ENCODE results near the gene CHST13. TPM values are rescaled to one million over a fixed set of nuclear protein-coding genes. Genes with fewer than 3 reads are reported as not detected.

The CHST13 gene
- total RNA-seq, 2 donors from 2014 or later: 0.22 to 1.6 TPM

DNA sequence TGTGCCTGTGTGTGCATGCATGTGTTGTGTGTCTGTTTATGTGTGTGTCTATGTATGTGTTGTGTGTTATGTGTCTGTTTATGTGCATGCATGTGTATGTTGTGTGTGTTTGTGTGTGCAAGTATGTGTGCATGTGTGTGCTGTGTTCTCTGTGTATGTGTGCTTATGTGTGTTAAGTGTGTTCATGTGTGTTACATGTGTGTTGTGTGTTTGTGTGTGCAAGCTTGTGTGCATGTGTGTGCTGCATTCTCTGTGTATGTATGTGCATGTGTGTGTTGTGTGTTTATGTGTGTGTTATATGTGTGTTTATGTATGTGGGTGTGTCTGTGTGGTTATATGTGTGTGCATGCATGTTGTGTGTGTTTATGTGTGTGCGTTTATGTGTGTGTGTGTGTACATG lies 21.3 kb upstream of the CHST13 start:
- Histone ChIP-seq H3K9ac (ENCODE audit: low read depth in 2 of 2, low read length in 2 of 2) (no peak overlapping the region), H3K9me3 (no peaks in the 10 kb centered on the region), H3K4me3 (no peak overlapping the region), H3K27me3 (no peaks in the 10 kb centered on the region), H3K36me3 (no peaks in the 10 kb centered on the region), H3K4me1 (no peaks in the 10 kb centered on the region), H3K27ac (no peak overlapping the region)
- no peak for TF ChIP-seq CTCF (IDR thresholded peaks at IDR 0.05)
- intact Hi-C loops (cut with DNase I): no loop called here
- no peak for DNase-seq

DNA sequence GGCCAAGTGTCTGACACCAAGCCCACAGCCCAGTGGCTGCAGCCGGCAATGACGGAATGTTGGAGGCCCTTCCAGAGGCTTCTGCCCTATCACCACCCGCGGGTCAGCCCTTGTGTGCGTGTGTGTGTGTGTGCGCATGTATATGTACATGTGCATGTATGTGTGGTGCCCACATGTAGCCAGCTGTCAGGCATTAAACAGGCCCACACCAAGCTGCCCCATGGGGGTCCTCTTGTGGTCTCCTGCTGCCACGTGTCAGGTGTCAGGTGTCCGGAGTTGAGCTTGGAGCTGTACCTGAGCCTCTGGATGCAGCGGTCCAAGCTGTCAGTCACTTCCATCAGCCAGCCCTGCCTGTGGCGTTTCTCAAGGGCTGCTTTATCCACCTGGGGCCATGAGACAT lies 20.3 kb upstream of the CHST13 start:
- intact Hi-C loops (cut with DNase I): no loop called here
- H3K9me3 ChIP-seq: no peaks in the 10 kb centered on the region
- no peaks in the 10 kb centered on the region for H3K27me3 ChIP-seq
- H3K4me3 ChIP-seq: no peak overlapping the region
- DNase-seq: no peak
- no peaks in the 10 kb centered on the region for H3K4me1 ChIP-seq
- H3K36me3 ChIP-seq: no peaks in the 10 kb centered on the region
- no peak overlapping the region for H3K27ac ChIP-seq
- H3K9ac ChIP-seq (ENCODE audit: low read depth in 2 of 2, low read length in 2 of 2): no peak overlapping the region
- TF ChIP-seq CTCF (IDR thresholded peaks at IDR 0.05): no peak

- H3K4me3 ChIP-seq: no peak overlapping the region
These were observed 16.1 kb upstream of the CHST13 start for GRCh38 chr3:126507886-126508285.

DNA sequence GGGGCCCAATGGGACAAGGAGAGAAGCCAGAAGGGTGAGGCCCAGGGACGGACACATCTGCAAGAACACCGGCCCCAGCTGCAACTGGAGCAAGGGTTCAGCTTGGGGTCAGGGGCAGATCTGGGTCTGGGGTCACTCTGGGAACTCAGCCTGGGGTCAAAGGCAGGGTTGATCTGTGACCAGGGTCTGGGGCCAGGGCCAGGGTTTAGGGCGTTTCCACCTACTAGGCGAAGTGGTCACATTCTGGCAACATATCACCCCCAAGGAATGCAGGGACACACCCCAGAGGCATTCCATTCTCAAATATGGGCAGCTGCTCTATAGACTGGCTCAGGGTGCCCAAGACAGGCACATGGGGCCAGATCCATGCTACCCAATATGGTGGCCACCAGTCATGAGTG lies 15.4 kb upstream of the CHST13 start:
- intact Hi-C loops (cut with DNase I): no loop called here
- Histone ChIP-seq H3K36me3 (no peaks in the 10 kb centered on the region), H3K27ac (no peak overlapping the region), H3K27me3 (no peaks in the 10 kb centered on the region), H3K9ac (ENCODE audit: low read depth in 2 of 2, low read length in 2 of 2) (no peak overlapping the region), H3K9me3 (no peaks in the 10 kb centered on the region), H3K4me1 (no peaks in the 10 kb centered on the region), H3K4me3 (no peak overlapping the region)
- no peak for TF ChIP-seq CTCF (IDR thresholded peaks at IDR 0.05)
- no peak for DNase-seq

More at GRCh38 chr3:126507886-126508285, 16.1 kb upstream of the CHST13 start:
- no peak for DNase-seq
- H3K36me3 ChIP-seq: no peaks in the 10 kb centered on the region
- intact Hi-C loops (cut with DNase I): no loop called here
- H3K27ac ChIP-seq: no peak overlapping the region
- H3K9me3 ChIP-seq: no peaks in the 10 kb centered on the region
- no peak overlapping the region for H3K9ac ChIP-seq (ENCODE audit: low read depth in 2 of 2, low read length in 2 of 2)
- no peaks in the 10 kb centered on the region for H3K27me3 ChIP-seq
- TF ChIP-seq CTCF (IDR thresholded peaks at IDR 0.05): no peak
- H3K4me1 ChIP-seq: no peaks in the 10 kb centered on the region

GRCh38 chr3:126509597-126510307 lies 14.2 kb upstream of the CHST13 start:
- H3K4me1 ChIP-seq: no peaks in the 10 kb centered on the region
- no peaks in the 10 kb centered on the region for H3K9me3 ChIP-seq

More at GRCh38 chr3:126509597-126510307, 14.2 kb upstream of the CHST13 start:
- Histone ChIP-seq H3K36me3 (no peaks in the 10 kb centered on the region), H3K4me3 (no peak overlapping the region), H3K27ac (no peak overlapping the region), H3K9ac (ENCODE audit: low read depth in 2 of 2, low read length in 2 of 2) (no peak overlapping the region), H3K27me3 (no peaks in the 10 kb centered on the region)
- DNase-seq: no peak
- intact Hi-C loops (cut with DNase I): no loop called here
- no peak for TF ChIP-seq CTCF (IDR thresholded peaks at IDR 0.05)

Measured in colonic mucosa (tissue), 4 donors.